ENCODE measurements around the gene PCDHA4. TPM values are rescaled to one million over a fixed set of nuclear protein-coding genes. Genes with fewer than 3 reads are reported as not detected.
"Not testable (repeated sequence)": the region's sequence is repeated elsewhere in the genome, so short reads cannot be mapped to it uniquely, and the experiment has no call there.

The PCDHA4 gene
- total and polyA plus RNA-seq, 8 donors, result 0.53 to 3.1 (median 1.1) TPM

- no peak for DNase-seq
- WGBS, 2 donors, result 13 to 14% methylated on average over 29 of the region's 29 CpGs
- no peak for FAIRE-seq
- no peak for ATAC-seq
- peaks cover 0 to 7% (median 3%) of the 10 kb centered on the region in 4 donors for H3K27me3 ChIP-seq
- no peak for TF ChIP-seq CTCF (IDR thresholded peaks at IDR 0.05)
- no peak within 1 kb of the TSS for H3K4me3 ChIP-seq
- intact Hi-C loops (cut with DNase I), result no loop called here
- no peak within 1 kb of the TSS for H3K27ac ChIP-seq
- no peaks in the 10 kb centered on the region for H3K4me1 ChIP-seq
- H3K9me3 ChIP-seq, result no peaks in the 10 kb centered on the region
- H3K36me3 ChIP-seq, result no peaks in the 10 kb centered on the region
These were observed 20.8 kb upstream of the PCDHA4 start, which contains the start of gene PCDHA1 for GRCh38 chr5:140785905-140786686. Gene PCDHA1 (plus strand): TSS chr5:140786140.

- H3K9me3 ChIP-seq; intact Hi-C loops (cut with DNase I); H3K27me3 ChIP-seq; ATAC-seq; H3K27ac ChIP-seq; DNase-seq; H3K4me3 ChIP-seq; H3K4me1 ChIP-seq; FAIRE-seq; H3K36me3 ChIP-seq: not testable (repeated sequence)
- 23 to 30% methylated on average over 44 of the region's 44 CpGs for WGBS, 2 donors
These were observed 19.4 kb upstream of the PCDHA4 start for GRCh38 chr5:140787422-140787821.

GRCh38 chr5:140787849-140788504, 18.9 kb upstream of the PCDHA4 start:
- H3K27ac ChIP-seq; H3K4me3 ChIP-seq; H3K4me1 ChIP-seq; intact Hi-C loops (cut with DNase I); H3K9me3 ChIP-seq; H3K36me3 ChIP-seq; FAIRE-seq; H3K27me3 ChIP-seq; ATAC-seq: not testable (repeated sequence)
- 25 to 28% methylated on average over 70 of the region's 70 CpGs for WGBS, 2 donors
- peak in 1 of 6 donors; percentile 43 for DNase-seq

GRCh38 chr5:140791089-140791488, 15.8 kb upstream of the PCDHA4 start:
- intact Hi-C loops (cut with DNase I), result no loop called here
- H3K36me3 ChIP-seq, result no peaks in the 10 kb centered on the region
- FAIRE-seq, result no peak
- no peak overlapping the region for H3K4me3 ChIP-seq
- H3K27me3 ChIP-seq, result peaks cover 0 to 4% (median 3%) of the 10 kb centered on the region in 4 donors
- no peak for TF ChIP-seq CTCF (IDR thresholded peaks at IDR 0.05)
- WGBS, 2 donors, result 20 to 21% methylated on average over 2 of the region's 2 CpGs
- DNase-seq, result no peak
- no peak for ATAC-seq
- no peaks in the 10 kb centered on the region for H3K4me1 ChIP-seq
- H3K27ac ChIP-seq, result no peak overlapping the region
- peaks cover 0 to 10% (median 3%) of the 10 kb centered on the region in 4 donors for H3K9me3 ChIP-seq

GRCh38 chr5:140794595-140795258, 12.1 kb upstream of the PCDHA4 start, which contains the start of gene PCDHA2:
Gene PCDHA2 (plus strand): TSS chr5:140794852.
- Histone ChIP-seq H3K27ac (no peak within 1 kb of the TSS), H3K36me3 (no peaks in the 10 kb centered on the region), H3K27me3 (peaks cover 0 to 6% (median 3%) of the 10 kb centered on the region in 4 donors), H3K4me1 (no peaks in the 10 kb centered on the region), H3K9me3 (peaks cover 0 to 10% (median 3%) of the 10 kb centered on the region in 4 donors), H3K4me3 (no peak within 1 kb of the TSS)
- 12 to 16% methylated on average over 27 of the region's 27 CpGs for WGBS, 2 donors
- no peak for TF ChIP-seq CTCF (IDR thresholded peaks at IDR 0.05)
- intact Hi-C loops (cut with DNase I), result no loop called here
- FAIRE-seq, result no peak
- no peak for DNase-seq
- ATAC-seq, result peak in 2 of 4 donors; percentile 54 to 69

All from pancreas (tissue), 10 donors.